Measurements from ENCODE around the gene PPP1R26.
"Not testable (repeated sequence)": the region's sequence is repeated elsewhere in the genome, so short reads cannot be mapped to it uniquely, and the experiment has no call there.

The PPP1R26 gene

GRCh38 chr9:135521608-135522095, 42.1 kb downstream of the PPP1R26 start:
- no peak for DNase-seq (ENCODE audit: low read depth in 2 of 2, low spot score in 1 of 2)

DNA sequence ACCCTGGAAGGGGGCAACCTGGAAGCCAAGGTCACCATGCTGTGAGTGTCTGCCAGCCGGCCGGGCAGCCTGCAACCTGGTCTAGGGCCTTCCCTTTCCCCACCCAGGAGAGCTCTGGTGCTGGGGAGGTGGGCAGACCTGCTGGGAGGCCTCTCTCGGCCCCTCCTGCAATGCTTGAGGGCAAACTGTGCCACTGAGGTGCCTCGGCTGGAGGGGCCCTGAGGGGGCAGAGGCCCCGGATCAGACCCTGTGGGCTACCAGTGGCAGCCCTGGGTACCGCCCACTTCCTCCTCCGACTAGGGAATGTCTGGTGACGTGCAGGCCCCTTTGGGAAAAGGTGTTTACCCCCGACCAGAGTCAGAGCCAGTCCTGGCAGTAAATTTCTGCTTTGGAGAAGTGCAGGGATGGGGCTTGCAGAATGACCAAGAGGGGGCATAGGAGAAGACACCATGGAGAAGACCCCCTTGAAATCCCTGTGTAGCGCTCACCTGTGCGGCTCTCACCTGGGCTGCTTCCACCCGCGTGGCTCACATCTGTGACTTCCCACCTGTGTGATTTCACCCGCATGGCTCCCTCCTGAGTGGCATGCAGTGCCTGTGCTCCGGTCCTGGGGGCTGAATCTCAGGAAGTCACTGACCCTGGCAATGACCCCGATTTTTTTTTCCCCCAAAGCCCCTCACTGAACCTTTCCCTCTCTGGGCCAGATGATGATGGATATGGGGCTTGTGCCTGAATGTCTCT, 42.7 kb downstream of the PPP1R26 start:
- DNase-seq (ENCODE audit: low read depth in 2 of 2, low spot score in 1 of 2) = no peak

GRCh38 chr9:135522931-135523330, 43.3 kb downstream of the PPP1R26 start:
- no peak for DNase-seq (ENCODE audit: low read depth in 2 of 2, low spot score in 1 of 2)

GRCh38 chr9:135523521-135524129, 44.0 kb downstream of the PPP1R26 start:
- DNase-seq (ENCODE audit: low read depth in 2 of 2, low spot score in 1 of 2) = no peak

GRCh38 chr9:135524130-135524861, 44.7 kb downstream of the PPP1R26 start:
- no peak for DNase-seq (ENCODE audit: low read depth in 2 of 2, low spot score in 1 of 2)

DNA sequence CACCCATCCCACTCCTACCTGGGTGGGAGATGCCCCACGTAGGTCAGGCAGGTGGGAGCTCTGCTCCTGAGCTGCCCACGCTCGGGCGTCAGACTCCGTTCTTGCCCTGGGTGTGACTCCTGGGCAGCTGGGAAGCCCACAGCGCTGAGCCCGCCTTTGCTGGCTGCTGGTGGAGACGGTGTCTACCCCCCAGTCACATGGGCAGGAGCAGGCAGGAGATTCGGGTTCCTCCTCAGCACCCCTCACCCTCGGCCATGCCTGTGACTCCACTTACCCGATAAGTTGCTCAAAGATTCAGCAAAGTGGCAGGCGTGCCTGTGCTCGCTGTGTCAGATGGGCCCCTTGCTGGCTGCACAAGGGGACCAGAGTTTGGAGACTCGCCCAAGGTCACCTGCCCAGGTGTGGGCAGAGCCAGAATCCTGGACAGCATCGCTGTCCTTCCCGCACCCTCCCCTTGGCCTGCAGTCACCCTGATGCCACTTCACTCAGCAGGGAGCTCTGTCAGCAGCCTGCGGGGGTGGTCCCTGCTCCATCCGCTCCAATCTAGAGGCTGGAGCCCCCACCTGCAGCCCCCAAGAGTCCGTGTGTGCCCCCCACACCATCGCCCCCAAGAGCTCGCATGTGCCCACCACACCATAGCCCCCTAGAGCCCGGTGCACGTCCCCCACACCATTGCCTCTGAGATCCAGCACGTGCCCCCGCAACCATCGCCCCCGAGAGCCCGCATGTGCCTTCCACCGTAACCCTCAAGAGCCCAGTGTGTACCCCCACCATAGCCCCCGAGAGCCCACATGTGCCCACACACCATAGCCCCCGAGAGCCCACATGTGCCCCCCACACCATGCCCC, 45.9 kb downstream of the PPP1R26 start:
- DNase-seq (ENCODE audit: low read depth in 2 of 2, low spot score in 1 of 2) = no peak

DNA sequence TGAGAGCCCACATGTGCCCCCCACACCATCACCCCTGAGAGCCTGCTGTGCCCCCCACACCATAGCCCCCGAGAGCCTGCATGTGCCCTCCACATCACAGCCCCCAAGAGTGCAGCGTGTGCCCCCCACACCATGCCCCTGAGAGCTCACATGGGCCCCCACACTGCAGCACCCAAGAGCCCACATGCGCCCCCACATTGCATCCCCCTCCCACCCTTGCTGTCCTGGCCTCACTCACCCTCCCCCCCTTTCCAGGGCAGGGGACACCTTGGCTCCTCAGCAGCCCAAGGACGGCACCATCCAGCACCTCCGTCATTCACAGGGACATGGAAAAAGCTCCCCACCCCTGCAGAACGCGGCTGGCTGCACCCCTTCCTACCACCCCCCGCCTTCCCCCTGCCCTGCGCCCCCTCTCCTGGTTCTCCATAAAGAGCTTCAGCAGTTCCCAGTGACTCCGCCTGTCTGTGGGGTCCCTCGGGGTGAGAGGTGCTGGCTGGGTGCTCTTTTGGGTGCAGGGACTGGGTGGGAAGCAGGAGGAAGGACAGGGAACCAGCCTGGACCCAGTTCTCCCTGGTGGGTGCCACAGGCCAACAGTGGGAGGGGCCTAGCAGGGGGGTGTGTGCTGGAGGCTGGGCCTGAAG, 46.6 kb downstream of the PPP1R26 start:
- DNase-seq (ENCODE audit: low read depth in 2 of 2, low spot score in 1 of 2) = no peak

- DNase-seq (ENCODE audit: low read depth in 2 of 2, low spot score in 1 of 2) = no peak
Observed at GRCh38 chr9:135526730-135527571, 47.4 kb downstream of the PPP1R26 start.

GRCh38 chr9:135528842-135529435, 49.4 kb downstream of the PPP1R26 start:
- not testable (repeated sequence) for DNase-seq (ENCODE audit: low read depth in 2 of 2, low spot score in 1 of 2)

GRCh38 chr9:135530146-135530545, 50.6 kb downstream of the PPP1R26 start:
- no peak for DNase-seq (ENCODE audit: low read depth in 2 of 2, low spot score in 1 of 2)

DNA sequence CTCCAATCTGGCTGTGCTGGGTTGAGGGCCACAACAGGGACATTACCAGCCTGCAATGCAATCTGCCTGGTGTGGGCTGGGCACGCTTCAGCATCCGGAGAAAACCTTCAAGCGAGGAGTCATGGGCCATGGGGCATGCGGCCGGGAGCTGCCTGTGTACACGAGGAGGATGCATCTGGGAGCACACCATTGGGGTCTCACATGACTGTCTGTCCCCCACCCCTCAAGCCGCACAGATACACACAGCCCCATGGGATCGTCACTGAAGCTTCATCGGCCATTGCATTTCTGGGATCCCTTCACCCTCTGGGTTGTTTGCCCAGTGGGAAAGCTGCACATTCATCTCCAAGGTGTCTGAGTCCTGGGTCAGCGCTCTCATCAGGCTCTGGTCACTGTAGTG, 51.5 kb downstream of the PPP1R26 start:
- DNase-seq (ENCODE audit: low read depth in 2 of 2, low spot score in 1 of 2) = no peak

DNA sequence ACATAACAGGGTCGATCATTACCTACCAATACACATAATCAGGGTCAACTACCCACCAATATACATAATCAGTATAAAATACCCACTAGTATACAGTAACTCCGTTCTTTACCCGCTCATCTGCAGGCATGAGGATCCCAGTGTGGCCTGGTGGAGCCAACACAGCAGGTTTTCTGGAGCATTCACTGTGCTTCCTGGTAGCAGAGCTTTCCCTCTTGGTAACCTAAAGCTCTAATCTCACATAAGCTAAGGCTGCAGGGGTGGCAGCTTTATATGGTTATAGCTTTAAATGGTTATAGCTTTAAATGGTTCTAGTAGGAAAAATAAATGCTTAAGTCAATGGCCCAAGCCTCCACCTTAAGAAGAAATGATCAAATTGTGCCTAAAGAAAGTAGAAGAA, 53.5 kb downstream of the PPP1R26 start:
- DNase-seq (ENCODE audit: low read depth in 2 of 2, low spot score in 1 of 2) = no peak

DNA sequence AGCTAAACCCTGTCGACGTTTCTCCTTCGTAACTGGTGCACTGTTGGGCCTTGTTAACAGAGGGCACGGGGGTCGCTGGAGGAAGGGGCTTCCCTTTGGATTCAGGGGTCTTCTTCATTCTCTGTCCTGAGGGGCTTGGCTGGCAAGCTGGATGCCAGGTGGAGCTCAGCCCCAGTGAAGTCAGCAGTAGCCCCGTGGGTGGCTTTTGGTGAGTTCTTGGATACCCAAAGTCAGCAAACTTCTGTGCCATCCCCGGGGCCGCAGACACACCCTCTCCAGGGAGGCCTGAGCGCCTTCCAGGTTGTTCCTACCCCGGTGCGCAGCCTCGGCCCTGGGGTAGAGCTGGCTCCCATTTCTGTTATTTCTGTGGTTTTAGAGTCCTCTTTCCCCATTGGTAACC, 54.1 kb downstream of the PPP1R26 start:
- no peak for DNase-seq (ENCODE audit: low read depth in 2 of 2, low spot score in 1 of 2)

DNA sequence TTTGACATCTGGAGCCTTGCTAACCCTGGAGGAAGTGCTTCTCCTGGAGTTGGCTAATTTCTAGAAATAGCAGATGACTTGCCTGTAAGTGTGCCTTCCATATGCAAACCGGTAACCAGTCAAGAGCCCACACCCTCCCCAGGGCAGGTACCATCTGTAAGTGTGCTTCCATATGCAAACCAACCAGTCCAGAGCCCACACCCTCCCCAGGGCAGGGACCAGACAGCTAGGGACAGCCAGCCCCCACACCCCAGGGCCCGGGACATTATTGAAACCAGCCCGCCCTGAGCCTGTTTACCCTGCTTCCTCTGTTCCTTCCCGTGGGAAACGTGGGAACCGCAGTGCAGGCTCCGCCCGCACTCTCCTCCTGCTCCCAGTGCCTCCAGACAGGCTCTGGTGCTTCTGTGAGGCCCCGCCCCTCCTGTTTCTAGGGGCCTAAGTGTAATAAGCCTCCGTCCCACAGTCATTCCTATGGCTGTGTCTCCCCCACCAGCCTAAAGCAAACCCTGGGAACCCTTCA, 54.7 kb downstream of the PPP1R26 start:
- DNase-seq (ENCODE audit: low read depth in 2 of 2, low spot score in 1 of 2) = not testable (repeated sequence)

GRCh38 chr9:135534826-135535225, 55.2 kb downstream of the PPP1R26 start:
- not testable (repeated sequence) for DNase-seq (ENCODE audit: low read depth in 2 of 2, low spot score in 1 of 2)

- not testable (repeated sequence) for DNase-seq (ENCODE audit: low read depth in 2 of 2, low spot score in 1 of 2)
Observed at GRCh38 chr9:135535631-135536030, 56.0 kb downstream of the PPP1R26 start.

DNA sequence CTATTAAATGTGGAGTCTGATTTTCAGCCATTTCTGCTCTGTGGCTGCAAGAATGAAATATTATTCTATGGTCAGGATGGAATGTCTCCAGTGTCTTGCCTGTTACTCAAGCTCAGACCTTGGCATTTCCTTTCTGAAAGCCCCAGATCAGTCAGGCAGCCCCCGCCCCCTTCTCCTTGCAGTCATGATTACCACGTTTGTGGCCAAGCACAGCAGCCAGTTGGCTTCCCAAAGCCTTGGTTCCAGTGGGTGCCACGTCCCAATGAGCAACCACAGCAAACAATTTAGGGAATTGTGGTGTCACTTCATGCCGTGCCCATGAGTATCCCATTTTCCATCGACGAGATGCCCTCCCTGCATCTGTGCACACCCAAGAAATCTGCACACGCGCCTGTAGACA, 56.6 kb downstream of the PPP1R26 start:
- no peak for DNase-seq (ENCODE audit: low read depth in 2 of 2, low spot score in 1 of 2)

Data from stimulated activated CD8-positive, alpha-beta memory T cell treated with anti-CD3 and anti-CD28 coated beads, Interleukin-4, amount 100 ng/mL, for 1 hour (primary cell).